Liver (tissue), 9 donors: ENCODE results near the gene SAPCD2. TPM values are rescaled to one million over a fixed set of nuclear protein-coding genes. Genes with fewer than 3 reads are reported as not detected.

ENCODE experiments used
- DNase-seq: peaks from one replicate; pipeline ENCODE4 v3.0.0-alpha.2; 2017; ENCODE audit warnings: low spot score
- H3K27ac ChIP-seq, 2 donors: one replicate each; pipeline ENCODE4 v1.7.0; 2013; ENCODE audit warnings: inconsistent platforms in 2 of 2, low read length in 2 of 2, control low read depth in 1 of 2, low read depth in 1 of 2, mild to moderate bottlenecking in 1 of 2
- H3K27me3 ChIP-seq, 4 donors: one replicate each; pipeline versions ENCODE4 v1.6.1 to v1.7.0; 2013; ENCODE audit warnings: low read length in 3 of 4, inconsistent platforms in 1 of 4, mild to moderate bottlenecking in 1 of 4, moderate library complexity in 1 of 4; ENCODE audit not compliant: control insufficient read depth in 4 of 4, insufficient read depth in 4 of 4
- H3K36me3 ChIP-seq, 4 donors: one replicate each; pipeline versions ENCODE4 v1.6.1 to v1.7.0; 2013; ENCODE audit warnings: low read length in 3 of 4, mild to moderate bottlenecking in 3 of 4, low read depth in 1 of 4, moderate library complexity in 1 of 4; ENCODE audit not compliant: control insufficient read depth in 4 of 4, insufficient read depth in 3 of 4
- H3K4me1 ChIP-seq, 4 donors: one replicate each; pipeline versions ENCODE4 v1.6.1 to v1.7.0; 2013; ENCODE audit warnings: low read length in 3 of 4, mild to moderate bottlenecking in 3 of 4, moderate library complexity in 1 of 4; ENCODE audit not compliant: control insufficient read depth in 4 of 4, insufficient read depth in 4 of 4
- H3K4me3 ChIP-seq, 3 donors: one replicate each; pipeline versions ENCODE4 v1.6.1 to v1.7.0; 2013; ENCODE audit warnings: low read length in 3 of 3, control low read depth in 1 of 3, low read depth in 1 of 3, mild to moderate bottlenecking in 1 of 3
- H3K9ac ChIP-seq, 2 donors: one replicate each; pipeline ENCODE4 v1.7.0; 2013; ENCODE audit warnings: low read length in 2 of 2, mild to moderate bottlenecking in 2 of 2, moderate library complexity in 2 of 2, control low read depth in 1 of 2, low read depth in 1 of 2
- H3K9me3 ChIP-seq, 4 donors: one replicate each; pipeline versions ENCODE4 v1.6.1 to v1.7.0; 2013; ENCODE audit warnings: low read length in 3 of 4; ENCODE audit not compliant: control insufficient read depth in 4 of 4
- ATF3 ChIP-seq: IDR thresholded peaks from 2 replicates; pipeline ENCODE4 v1.6.1; 2016; ENCODE audit warnings: antibody characterized with exemption
- CTCF ChIP-seq: fragments of 150-350 bp; IDR thresholded peaks from 2 replicates; pipeline ENCODE4 v1.5.1; 2017; ENCODE audit warnings: improper control_type of control experiment, low read depth, low read length; ENCODE audit not compliant: missing input control
- EGR1 ChIP-seq, 2 donors: IDR thresholded peaks; 2 replicates each; pipeline ENCODE4 v1.6.1; 2016 to 2018; ENCODE audit warnings: antibody characterized with exemption in 2 of 2, low read depth in 2 of 2
- FOXA1 ChIP-seq: IDR thresholded peaks from 2 replicates; pipeline ENCODE4 v1.6.1; 2016; ENCODE audit warnings: antibody characterized with exemption
- FOXA2 ChIP-seq: IDR thresholded peaks from 2 replicates; pipeline ENCODE4 v1.6.1; 2016; ENCODE audit warnings: antibody characterized with exemption
- GABPA ChIP-seq, 2 donors: IDR thresholded peaks in 1 of 2; conservative IDR thresholded peaks in 1 of 2; 2 replicates each; pipeline ENCODE4 v1.6.1; 2016; ENCODE audit warnings: antibody characterized with exemption in 2 of 2, mild to moderate bottlenecking in 1 of 2, moderate library complexity in 1 of 2
- HNF4A ChIP-seq, 2 donors: conservative IDR thresholded peaks; 2 replicates each; pipeline ENCODE4 v1.6.1; 2016; ENCODE audit warnings: antibody characterized with exemption in 2 of 2, mild to moderate bottlenecking in 2 of 2
- HNF4G ChIP-seq: IDR thresholded peaks from 2 replicates; pipeline ENCODE4 v1.6.1; 2016; ENCODE audit warnings: antibody characterized with exemption
- JUND ChIP-seq, 2 donors: IDR thresholded peaks; 2 replicates each; pipeline ENCODE4 v1.6.1; 2016; ENCODE audit warnings: antibody characterized with exemption in 2 of 2
- MAX ChIP-seq: IDR thresholded peaks from 2 replicates; pipeline ENCODE4 v1.6.1; 2016; ENCODE audit warnings: antibody characterized with exemption
- NR2F2 ChIP-seq: IDR thresholded peaks from 2 replicates; pipeline ENCODE4 v1.6.1; 2016; ENCODE audit warnings: antibody characterized with exemption
- RAD21 ChIP-seq, 2 donors: IDR thresholded peaks; 2 replicates each; pipeline ENCODE4 v1.6.1; 2016; ENCODE audit warnings: antibody characterized with exemption in 2 of 2, mild to moderate bottlenecking in 2 of 2
- REST ChIP-seq: IDR thresholded peaks from 2 replicates; pipeline ENCODE4 v1.6.1; 2016; ENCODE audit warnings: antibody characterized with exemption, mild to moderate bottlenecking
- RXRA ChIP-seq, 2 donors: IDR thresholded peaks; 2 replicates each; pipeline ENCODE4 v1.6.1; 2017 to 2018; ENCODE audit warnings: antibody characterized with exemption in 2 of 2, mild to moderate bottlenecking in 1 of 2
- SP1 ChIP-seq: IDR thresholded peaks from 2 replicates; pipeline ENCODE4 v1.6.1; 2018; ENCODE audit warnings: antibody characterized with exemption, mild to moderate bottlenecking
- TAF1 ChIP-seq: conservative IDR thresholded peaks from 2 replicates; pipeline ENCODE4 v1.6.1; 2016; ENCODE audit warnings: antibody characterized with exemption, mild to moderate bottlenecking
- YY1 ChIP-seq: IDR thresholded peaks from 2 replicates; pipeline ENCODE4 v1.6.1; 2016; ENCODE audit warnings: antibody characterized with exemption, mild to moderate bottlenecking
- ZBTB33 ChIP-seq: IDR thresholded peaks from 2 replicates; pipeline ENCODE4 v1.6.1; 2016; ENCODE audit warnings: antibody characterized with exemption
- WGBS: extraction: QIAGEN DNeasy Blood & Tissue Kit; methylation state at CpG from one replicate; pipeline ENCODE4 v1.1.7; 2013; 5-methylcytosine and 5-hydroxymethylcytosine counted together
- polyA plus RNA-seq, 2 donors: library from polyadenylated mRNA; stranded (reverse) in 1 of 2; unstranded in 1 of 2; fragments of 200-250 nt in 1 of 2; fragments of >200 nt in 1 of 2; fragmentation: Nextera tagmentation in 1 of 2; extraction: Ambion mirVana in 1 of 2; gene quantifications; one replicate each; pipeline versions ENCODE4 v1.2.1 to v1.2.3, GENCODE V29; 2013 to 2015
- total RNA-seq, 2 donors: library from RNA; depleted of rRNA; stranded (reverse); fragments of >200 nt; gene quantifications; one replicate each; pipeline ENCODE4 v1.2.3, GENCODE V29; 2014
- donor health status: healthy.
- donor health status: healthy.
- donor health status: healthy.
- donor health status: healthy.
- donor health status: healthy.

SAPCD2 gene
- total and polyA plus RNA-seq, 4 donors, result 0.06 to 1.8 (median 0.23) TPM

- Histone ChIP-seq H3K27me3 (peaks cover 0 to 11% (median 4%) of the 10 kb centered on the region in 4 donors), H3K4me3 (no peak overlapping the region), H3K36me3 (no peaks in the 10 kb centered on the region), H3K27ac (no peak overlapping the region), H3K4me1 (peaks cover 0 to 17% (median under 1%) of the 10 kb centered on the region in 4 donors), H3K9me3 (no peaks in the 10 kb centered on the region), H3K9ac (no peak overlapping the region)
- no peak for TF ChIP-seq FOXA2
- TF ChIP-seq REST, result no peak
- TF ChIP-seq HNF4G, result no peak
- no peak for TF ChIP-seq NR2F2
- no peak for TF ChIP-seq EGR1 (IDR thresholded peaks at IDR 0.05; ENCODE audit: low read depth in 2 of 2)
- no peak for TF ChIP-seq ATF3
- no peak for TF ChIP-seq ZBTB33
- TF ChIP-seq JUND (IDR thresholded peaks at IDR 0.05), result no peak
- no peak for TF ChIP-seq MAX
- no peak for TF ChIP-seq YY1
- no peak for TF ChIP-seq RXRA (IDR thresholded peaks at IDR 0.05)
- TF ChIP-seq HNF4A (conservative IDR thresholded peaks at IDR 0.05), result no peak
- TF ChIP-seq SP1, result no peak
- TF ChIP-seq FOXA1, result no peak
- TF ChIP-seq RAD21 (IDR thresholded peaks at IDR 0.05), result no peak
- TF ChIP-seq CTCF, result no peak
- no peak for TF ChIP-seq TAF1
- TF ChIP-seq GABPA (IDR thresholded peaks at IDR 0.05 in 1 of 2, conservative IDR thresholded peaks at IDR 0.05 in 1 of 2), result no peak
- no peak for DNase-seq
- 75% methylated on average over 23 of the region's 23 CpGs for WGBS
These were observed 29.8 kb downstream of the SAPCD2 start for GRCh38 chr9:137040568-137040967.
